ENCODE results near the gene DGKI. TPM values are rescaled to one million over a fixed set of nuclear protein-coding genes. Genes with fewer than 3 reads are reported as not detected.
A peak's percentile ranks its signal among the peaks of the same experiment; 100 is the strongest.

DGKI gene
- total and polyA plus RNA-seq, 2 experiments from 2014 or later, result 0.16 to 1.0 TPM

DNA sequence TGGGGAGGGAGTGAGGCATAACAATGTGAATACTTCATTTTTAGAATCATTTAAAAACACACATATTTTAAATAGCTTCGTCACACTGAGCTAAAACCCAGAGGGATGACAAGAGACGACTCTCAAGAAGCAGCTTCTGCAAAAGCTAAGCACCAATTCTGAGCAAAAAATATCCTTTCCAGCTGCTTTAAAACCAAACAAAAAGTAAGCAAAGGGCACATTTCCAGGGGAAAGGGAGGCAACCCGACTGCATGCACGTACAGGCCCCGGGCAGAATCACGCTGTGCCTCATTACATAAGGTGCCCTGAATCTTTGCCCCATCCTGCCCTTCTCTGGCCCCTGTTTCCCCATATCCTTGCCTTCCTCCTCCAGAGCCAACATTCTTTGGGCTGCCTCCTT lies 78.4 kb downstream of the DGKI start:
- Histone ChIP-seq H3K36me3 (ENCODE audit: insufficient read depth) (no peaks in the 10 kb centered on the region), H3K4me3 (no peak overlapping the region), H4K20me1 (replicated peaks; ENCODE audit: insufficient read depth) (no peaks in the 10 kb centered on the region), H3K9me2 (ENCODE audit: insufficient read depth) (peaks cover 7% of the 10 kb centered on the region; the same call in 1 of the 2 replicates), H2AFZ (peak overlapping the region; percentile 67; the same call in 1 of the 2 replicates), H3F3A (replicated peaks; ENCODE audit: low read depth) (no peaks in the 10 kb centered on the region), H3K4me1 (ENCODE audit: insufficient read depth) (peaks cover 5% of the 10 kb centered on the region; the same call in 1 of the 2 replicates), H3K27ac (ENCODE audit: low read depth) (no peak overlapping the region), H3K27me3 (ENCODE audit: insufficient read depth) (no peaks in the 10 kb centered on the region), H3K79me2 (replicated peaks; ENCODE audit: insufficient read depth) (no peaks in the 10 kb centered on the region), H3K4me2 (no peak overlapping the region)
- H3K27ac Mint-ChIP-seq, result no peak overlapping the region
- no peak overlapping the region for H3K4me3 Mint-ChIP-seq
- H3K27me3 Mint-ChIP-seq (ENCODE audit: insufficient read depth, low read depth, poor library complexity), result no peaks in the 10 kb centered on the region
- H3K4me1 Mint-ChIP-seq, result peaks cover 13% of the 10 kb centered on the region
- ATAC-seq, result no peak
- DNase-seq (ENCODE audit: low spot score), result no peak
- no peaks in the 10 kb centered on the region for H3K36me3 Mint-ChIP-seq (ENCODE audit: low read depth)
- no peaks in the 10 kb centered on the region for H3K9me3 Mint-ChIP-seq
- TF ChIP-seq ZNF462 (CRISPR knock-in tag; IDR thresholded peaks at IDR 0.05) (no peak), POLR2AphosphoS5 (IDR thresholded peaks at IDR 0.05; ENCODE audit: low read depth) (no peak), ZNF331 (CRISPR knock-in tag; IDR thresholded peaks at IDR 0.05; ENCODE audit: low read depth) (no peak), NANOG (IDR thresholded peaks at IDR 0.05; ENCODE audit: borderline replicate concordance) (no peak), ETS1 (IDR thresholded peaks at IDR 0.05) (no peak), EZH2phosphoT487 (IDR thresholded peaks at IDR 0.05; ENCODE audit: unreplicated experiment) (no peak), STAT1 (IDR thresholded peaks at IDR 0.05; ENCODE audit: unreplicated experiment) (no peak), ZNF114 (CRISPR knock-in tag; IDR thresholded peaks at IDR 0.05) (no peak), JUNB (IDR thresholded peaks at IDR 0.05; ENCODE audit: unreplicated experiment) (no peak), CREB1 (CRISPR knock-in tag; IDR thresholded peaks at IDR 0.05; ENCODE audit: low read depth) (no peak), REST (IDR thresholded peaks at IDR 0.05; ENCODE audit: unreplicated experiment) (no peak), EZH2 (IDR thresholded peaks at IDR 0.05; ENCODE audit: low read depth, unreplicated experiment) (no peak)
- TF ChIP-seq, protein P1, sequence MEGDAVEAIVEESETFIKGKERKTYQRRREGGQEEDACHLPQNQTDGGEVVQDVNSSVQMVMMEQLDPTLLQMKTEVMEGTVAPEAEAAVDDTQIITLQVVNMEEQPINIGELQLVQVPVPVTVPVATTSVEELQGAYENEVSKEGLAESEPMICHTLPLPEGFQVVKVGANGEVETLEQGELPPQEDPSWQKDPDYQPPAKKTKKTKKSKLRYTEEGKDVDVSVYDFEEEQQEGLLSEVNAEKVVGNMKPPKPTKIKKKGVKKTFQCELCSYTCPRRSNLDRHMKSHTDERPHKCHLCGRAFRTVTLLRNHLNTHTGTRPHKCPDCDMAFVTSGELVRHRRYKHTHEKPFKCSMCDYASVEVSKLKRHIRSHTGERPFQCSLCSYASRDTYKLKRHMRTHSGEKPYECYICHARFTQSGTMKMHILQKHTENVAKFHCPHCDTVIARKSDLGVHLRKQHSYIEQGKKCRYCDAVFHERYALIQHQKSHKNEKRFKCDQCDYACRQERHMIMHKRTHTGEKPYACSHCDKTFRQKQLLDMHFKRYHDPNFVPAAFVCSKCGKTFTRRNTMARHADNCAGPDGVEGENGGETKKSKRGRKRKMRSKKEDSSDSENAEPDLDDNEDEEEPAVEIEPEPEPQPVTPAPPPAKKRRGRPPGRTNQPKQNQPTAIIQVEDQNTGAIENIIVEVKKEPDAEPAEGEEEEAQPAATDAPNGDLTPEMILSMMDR (conservative IDR thresholded peaks at IDR 0.05; ENCODE audit: low read depth in 2 of 2), result no peak

All from GM23338 (cell line).